Choroid plexus epithelial cell (primary cell): ENCODE data around the gene SHCBP1L.
"Not testable (repeated sequence)": the region's sequence is repeated elsewhere in the genome, so short reads cannot be mapped to it uniquely, and the experiment has no call there.

ENCODE experiments used
- DNase-seq: peaks from one replicate; pipeline ENCODE4 v3.0.0-alpha.2; 2010; ENCODE audit warnings: low read depth
- H3K4me3 ChIP-seq: 2 replicates; pipeline ENCODE4 v1.5.1; 2011; ENCODE audit warnings: low read depth, mild to moderate bottlenecking, control low read depth, low read length, moderate library complexity
- TF ChIP-seq, protein P1 (sequence below): conservative IDR thresholded peaks from 2 replicates; pipeline ENCODE4 v1.5.1; 2011; ENCODE audit warnings: low read depth, mild to moderate bottlenecking, control low read depth, inconsistent platforms, low read length, moderate library complexity

SHCBP1L gene

DNA sequence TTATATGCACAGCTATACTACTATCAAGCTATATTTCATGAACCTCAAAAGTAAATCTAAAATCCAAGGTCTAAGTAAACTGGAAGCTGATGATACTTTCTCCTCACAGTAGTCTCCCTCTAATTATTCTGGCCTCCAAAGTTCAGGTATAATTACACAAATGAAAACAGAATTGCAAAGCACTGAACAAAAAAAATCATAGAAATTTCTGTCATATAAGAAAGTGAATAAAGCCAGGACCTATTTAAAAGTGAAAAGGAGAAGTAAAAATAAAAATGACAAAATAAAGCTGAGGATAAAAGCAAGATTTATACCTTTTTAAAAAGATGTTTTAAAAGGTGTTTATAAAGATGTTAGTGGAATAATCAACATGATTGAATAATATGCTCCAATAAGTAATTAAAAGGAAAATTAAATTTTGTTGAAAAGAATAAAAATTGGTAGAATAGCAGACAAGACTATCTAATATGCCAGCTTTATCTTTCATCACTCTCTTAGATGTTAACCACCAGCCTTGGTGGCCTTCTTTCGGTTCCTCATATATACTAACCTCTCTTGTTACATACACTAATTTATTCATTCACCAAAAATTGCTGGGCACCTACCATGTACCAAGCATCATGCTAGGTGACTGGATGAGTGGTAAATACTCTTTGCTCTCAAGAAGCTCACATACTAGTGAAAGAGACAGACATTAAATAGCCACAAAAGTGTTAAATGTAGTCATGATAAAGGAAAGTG lies 25.1 kb downstream of the SHCBP1L start:
- TF ChIP-seq, protein P1, sequence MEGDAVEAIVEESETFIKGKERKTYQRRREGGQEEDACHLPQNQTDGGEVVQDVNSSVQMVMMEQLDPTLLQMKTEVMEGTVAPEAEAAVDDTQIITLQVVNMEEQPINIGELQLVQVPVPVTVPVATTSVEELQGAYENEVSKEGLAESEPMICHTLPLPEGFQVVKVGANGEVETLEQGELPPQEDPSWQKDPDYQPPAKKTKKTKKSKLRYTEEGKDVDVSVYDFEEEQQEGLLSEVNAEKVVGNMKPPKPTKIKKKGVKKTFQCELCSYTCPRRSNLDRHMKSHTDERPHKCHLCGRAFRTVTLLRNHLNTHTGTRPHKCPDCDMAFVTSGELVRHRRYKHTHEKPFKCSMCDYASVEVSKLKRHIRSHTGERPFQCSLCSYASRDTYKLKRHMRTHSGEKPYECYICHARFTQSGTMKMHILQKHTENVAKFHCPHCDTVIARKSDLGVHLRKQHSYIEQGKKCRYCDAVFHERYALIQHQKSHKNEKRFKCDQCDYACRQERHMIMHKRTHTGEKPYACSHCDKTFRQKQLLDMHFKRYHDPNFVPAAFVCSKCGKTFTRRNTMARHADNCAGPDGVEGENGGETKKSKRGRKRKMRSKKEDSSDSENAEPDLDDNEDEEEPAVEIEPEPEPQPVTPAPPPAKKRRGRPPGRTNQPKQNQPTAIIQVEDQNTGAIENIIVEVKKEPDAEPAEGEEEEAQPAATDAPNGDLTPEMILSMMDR = no peak
- no peak overlapping the region for H3K4me3 ChIP-seq
- no peak for DNase-seq

DNA sequence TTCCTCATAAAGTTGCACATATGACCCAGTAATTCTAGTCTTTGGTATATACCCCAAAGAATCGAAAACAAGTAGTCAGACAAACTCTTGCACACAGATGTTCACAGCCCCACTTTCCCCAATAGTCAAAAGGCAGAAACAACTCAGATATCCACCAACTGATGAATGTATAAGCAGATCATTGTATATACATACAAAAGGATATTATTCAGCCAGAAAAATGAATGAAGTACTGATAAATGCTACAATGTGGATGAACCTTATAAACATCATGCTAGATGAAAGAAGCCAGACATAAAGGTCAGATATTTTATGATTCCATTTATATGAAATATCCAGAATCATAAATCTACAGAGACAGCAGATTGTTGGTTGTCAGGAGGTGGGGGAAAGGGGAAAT lies 27.3 kb downstream of the SHCBP1L start:
- no peak overlapping the region for H3K4me3 ChIP-seq
- DNase-seq = no peak
- TF ChIP-seq, protein P1 = no peak

DNA sequence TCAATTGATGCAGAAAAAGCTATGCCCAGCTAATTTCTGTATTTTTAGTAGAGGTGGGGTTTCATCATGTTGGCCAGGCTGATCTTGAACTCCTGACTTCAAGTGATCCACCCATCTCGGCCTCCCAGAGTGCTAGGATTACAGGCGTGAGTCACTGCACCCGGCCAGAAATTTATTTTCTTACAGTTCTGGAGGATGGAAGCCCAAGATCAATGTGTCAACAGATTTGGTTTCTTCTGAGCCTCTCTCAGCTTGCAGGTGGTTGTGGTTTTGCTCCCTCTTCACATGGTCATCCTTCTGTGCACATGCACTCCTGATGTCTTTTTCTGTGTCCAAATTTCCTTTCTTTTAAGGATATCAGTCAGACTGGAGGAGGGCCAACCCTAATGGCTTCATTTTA lies 35.6 kb downstream of the SHCBP1L start:
- no peak overlapping the region for H3K4me3 ChIP-seq
- DNase-seq = peak; percentile 45
- TF ChIP-seq, protein P1 = no peak

DNA sequence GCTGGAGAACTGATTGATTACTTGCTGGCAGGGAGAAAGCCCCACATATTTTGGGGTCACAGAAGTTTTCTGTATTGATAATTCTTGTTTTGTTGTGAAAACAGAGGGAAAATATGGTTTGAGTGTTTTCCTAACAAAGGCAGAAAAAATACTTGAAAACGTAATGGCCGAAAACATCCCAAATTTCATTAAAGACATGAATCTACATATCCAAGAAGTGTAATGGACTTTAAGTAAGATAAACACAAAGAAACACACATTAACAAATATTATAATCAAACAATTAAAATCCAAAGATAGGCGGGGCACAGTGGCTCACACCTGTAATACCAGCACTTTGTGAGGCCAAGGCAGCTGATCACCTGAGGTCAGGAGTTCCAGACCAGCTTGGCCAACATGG lies 39.6 kb downstream of the SHCBP1L start:
- DNase-seq = no peak
- no peak overlapping the region for H3K4me3 ChIP-seq
- TF ChIP-seq, protein P1 = no peak

DNA sequence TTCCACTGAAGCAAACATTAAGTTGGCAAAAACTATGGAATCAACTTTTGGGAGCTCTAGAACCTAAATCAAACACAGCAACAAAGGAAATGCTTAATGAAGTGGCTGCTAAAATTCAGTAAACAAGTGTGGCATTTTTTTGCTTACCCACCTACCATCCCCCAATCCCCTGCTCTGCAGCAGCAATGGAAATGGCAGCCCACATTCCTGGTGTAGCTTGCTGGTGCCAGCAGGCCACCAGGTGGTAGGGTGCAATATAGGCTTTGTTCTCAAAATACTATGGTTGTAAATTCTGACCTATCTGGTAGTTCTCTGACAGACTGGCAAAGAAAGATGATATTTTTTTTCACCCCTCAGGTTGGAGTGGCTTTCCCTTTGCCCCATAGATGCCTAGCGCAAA lies 42.8 kb downstream of the SHCBP1L start:
- no peak for DNase-seq
- TF ChIP-seq, protein P1 = no peak
- H3K4me3 ChIP-seq = no peak overlapping the region

DNA sequence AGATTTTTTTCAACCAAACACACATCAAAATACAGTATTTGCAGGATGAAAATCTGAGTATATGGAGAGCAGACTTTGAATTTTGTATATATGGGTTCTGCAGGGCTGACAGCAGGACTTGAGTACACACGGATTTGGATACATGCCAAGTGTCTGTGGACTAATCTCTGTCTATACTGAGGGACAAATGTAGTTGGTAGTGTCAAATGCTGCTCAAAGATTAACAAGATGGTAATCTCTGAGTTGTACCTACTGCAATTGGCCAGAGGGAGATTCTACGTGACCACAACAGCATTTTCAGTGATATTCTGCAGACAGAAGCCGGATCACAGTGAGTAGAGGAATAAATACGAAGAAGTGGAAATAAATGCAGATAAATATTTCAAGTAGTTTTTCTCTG lies 43.4 kb downstream of the SHCBP1L start:
- TF ChIP-seq, protein P1 = no peak
- no peak overlapping the region for H3K4me3 ChIP-seq
- DNase-seq = no peak

DNA sequence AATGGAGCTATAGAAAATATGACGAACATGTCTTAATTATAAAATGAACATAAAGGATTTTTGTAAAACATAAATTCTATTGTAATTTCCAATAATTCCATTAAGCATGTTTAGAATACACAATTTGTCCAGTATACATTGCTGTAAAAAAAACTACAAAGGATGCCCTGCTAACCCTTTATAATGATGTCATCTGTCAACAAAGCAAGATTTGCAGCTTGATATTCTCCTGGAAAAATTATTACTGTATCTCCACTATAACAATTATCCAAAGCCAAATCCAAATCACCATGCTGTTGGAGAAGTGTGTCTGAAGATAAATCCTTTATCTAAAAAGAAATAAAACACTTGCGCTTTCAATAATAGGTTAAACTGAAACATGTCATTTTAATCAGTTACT lies 47.6 kb downstream of the SHCBP1L start:
- no peak overlapping the region for H3K4me3 ChIP-seq
- TF ChIP-seq, protein P1 = no peak
- DNase-seq = no peak

DNA sequence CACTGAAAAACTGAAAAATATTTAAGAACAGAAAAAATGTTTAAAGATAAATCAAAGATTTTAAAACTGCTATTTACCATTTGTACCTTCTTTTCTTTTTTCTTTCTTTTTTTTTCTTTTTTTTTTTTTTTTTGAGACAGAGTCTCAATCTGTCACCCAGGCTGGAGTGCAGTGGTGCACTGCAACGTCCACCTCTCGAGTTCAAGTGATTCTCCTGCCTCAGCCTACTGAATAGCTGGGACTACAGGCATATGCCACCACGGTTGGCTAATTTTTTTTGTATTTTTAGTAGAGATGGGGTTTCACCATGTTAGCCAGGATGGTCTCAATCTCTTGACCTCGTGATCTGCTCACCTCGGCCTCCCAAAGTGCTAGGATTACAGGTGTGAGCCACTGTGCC lies 51.0 kb downstream of the SHCBP1L start:
- not testable (repeated sequence) for H3K4me3 ChIP-seq

More for the DNA sequence above, 51.0 kb downstream of the SHCBP1L start:
- DNase-seq = not testable (repeated sequence)
